Colon (tissue), 2 donors: ENCODE data around the gene SLC7A6.

Source experiments
- FAIRE-seq: peaks from 2 replicates; lab custom pipeline; 2012; peaks lifted over from hg19 to GRCh38; lab: Jason Lieb, UNC
- donor health status: control.
- donor health status: control.

Gene SLC7A6

GRCh38 chr16:68257251-68257905, 6.9 kb upstream of the SLC7A6 start:
- no peak for FAIRE-seq

- FAIRE-seq: no peak
Measured at GRCh38 chr16:68257906-68258800, 6.2 kb upstream of the SLC7A6 start.

- no peak for FAIRE-seq
Measured at GRCh38 chr16:68259007-68259825, 5.1 kb upstream of the SLC7A6 start.

- FAIRE-seq: no peak
Measured at GRCh38 chr16:68263559-68264127, 683 bp upstream of the SLC7A6 start.

GRCh38 chr16:68265078-68265920, 973 bp downstream of the SLC7A6 start:
- no peak for FAIRE-seq

GRCh38 chr16:68267612-68268405, 3.5 kb downstream of the SLC7A6 start:
- no peak for FAIRE-seq

- no peak for FAIRE-seq
Measured at GRCh38 chr16:68269793-68270192, 5.5 kb downstream of the SLC7A6 start.

- no peak for FAIRE-seq
Measured at GRCh38 chr16:68270353-68270752, 6.0 kb downstream of the SLC7A6 start.

GRCh38 chr16:68272507-68273209, 8.3 kb downstream of the SLC7A6 start:
- no peak for FAIRE-seq

GRCh38 chr16:68273459-68273858, 9.1 kb downstream of the SLC7A6 start:
- no peak for FAIRE-seq

GRCh38 chr16:68273896-68274295, 9.6 kb downstream of the SLC7A6 start:
- no peak for FAIRE-seq

GRCh38 chr16:68274441-68274840, 10.1 kb downstream of the SLC7A6 start:
- no peak for FAIRE-seq

GRCh38 chr16:68275611-68276191, 11.4 kb downstream of the SLC7A6 start:
- FAIRE-seq: no peak

- FAIRE-seq: no peak
Measured at GRCh38 chr16:68276223-68276622, 11.9 kb downstream of the SLC7A6 start.

GRCh38 chr16:68279726-68280558, 15.6 kb downstream of the SLC7A6 start:
- no peak for FAIRE-seq

GRCh38 chr16:68281368-68282063, 17.2 kb downstream of the SLC7A6 start:
- no peak for FAIRE-seq

GRCh38 chr16:68282064-68282452, 17.7 kb downstream of the SLC7A6 start:
- FAIRE-seq: no peak

- no peak for FAIRE-seq
Measured at GRCh38 chr16:68283346-68283745, 19.0 kb downstream of the SLC7A6 start.
